Measurements from ENCODE around the gene ACTR3C. TPM values are rescaled to one million over a fixed set of nuclear protein-coding genes. Genes with fewer than 3 reads are reported as not detected.
"Not testable (repeated sequence)": the region's sequence is repeated elsewhere in the genome, so short reads cannot be mapped to it uniquely, and the experiment has no call there.

ACTR3C gene
- total RNA-seq, 1 donor from 2014 or later, result 9.5 TPM

- no peak for DNase-seq
Measured at GRCh38 chr7:150335108-150335773, 11.9 kb upstream of the ACTR3C start.

- DNase-seq, result no peak
Measured at GRCh38 chr7:150334108-150334507, 10.8 kb upstream of the ACTR3C start.

GRCh38 chr7:150333659-150334058 lies 10.3 kb upstream of the ACTR3C start:
- DNase-seq, result no peak

GRCh38 chr7:150332852-150333635 lies 9.7 kb upstream of the ACTR3C start:
- no peak for DNase-seq

GRCh38 chr7:150330211-150330885 lies 7.0 kb upstream of the ACTR3C start:
- DNase-seq, result no peak

- DNase-seq, result no peak
Measured at GRCh38 chr7:150329331-150330120, 6.2 kb upstream of the ACTR3C start.

- DNase-seq, result no peak
Measured at GRCh38 chr7:150327308-150327707, 4.0 kb upstream of the ACTR3C start.

- DNase-seq, result no peak
Measured at GRCh38 chr7:150326657-150327268, 3.4 kb upstream of the ACTR3C start.

GRCh38 chr7:150325901-150326300 lies 2.6 kb upstream of the ACTR3C start:
- no peak for DNase-seq

- no peak for DNase-seq
Measured at GRCh38 chr7:150325110-150325611, 1.8 kb upstream of the ACTR3C start.

GRCh38 chr7:150324373-150324961 lies 1.1 kb upstream of the ACTR3C start:
- peak; percentile 57 for DNase-seq

GRCh38 chr7:150323682-150324372 lies 482 bp upstream of the ACTR3C start:
- DNase-seq, result peak; percentile 40

GRCh38 chr7:150322114-150322832 lies 1.1 kb downstream of the ACTR3C start:
- DNase-seq, result no peak

- no peak for DNase-seq
Measured at GRCh38 chr7:150321788-150322113, 1.6 kb downstream of the ACTR3C start.

- DNase-seq, result peak; percentile 81
Measured at GRCh38 chr7:150317748-150318444, 5.4 kb downstream of the ACTR3C start.

GRCh38 chr7:150316987-150317386 lies 6.4 kb downstream of the ACTR3C start:
- DNase-seq, result not testable (repeated sequence)

- no peak for DNase-seq
Measured at GRCh38 chr7:150314639-150315239, 8.6 kb downstream of the ACTR3C start.

- DNase-seq, result no peak
Measured at GRCh38 chr7:150313870-150314269, 9.5 kb downstream of the ACTR3C start.

GRCh38 chr7:150313367-150313809 lies 10.0 kb downstream of the ACTR3C start:
- DNase-seq, result no peak

Data from dermis blood vessel endothelial cell (primary cell).